ENCODE measurements around the gene CD101.

CD101 gene

GRCh38 chr1:117017062-117017461 is 15.5 kb downstream of the CD101 start:
- no peaks in the 10 kb centered on the region for H3K9me3 ChIP-seq (ENCODE audit: control insufficient read depth, insufficient read depth, low read length)
- no peak overlapping the region for H3K9ac ChIP-seq (ENCODE audit: low read depth, low read length)
- no peak overlapping the region for H3K4me3 ChIP-seq (ENCODE audit: low read depth, low read length)
- no peaks in the 10 kb centered on the region for H3K36me3 ChIP-seq (ENCODE audit: control insufficient read depth, insufficient read depth, low read length)
- peaks cover 6% of the 10 kb centered on the region; the same call in 1 of the 2 replicates for H3K4me1 ChIP-seq (ENCODE audit: control insufficient read depth, insufficient read depth, low read length)
- H3K27me3 ChIP-seq (ENCODE audit: control insufficient read depth, insufficient read depth, low read length), result no peaks in the 10 kb centered on the region
- H3K27ac ChIP-seq (ENCODE audit: low read depth, low read length), result no peak overlapping the region

DNA sequence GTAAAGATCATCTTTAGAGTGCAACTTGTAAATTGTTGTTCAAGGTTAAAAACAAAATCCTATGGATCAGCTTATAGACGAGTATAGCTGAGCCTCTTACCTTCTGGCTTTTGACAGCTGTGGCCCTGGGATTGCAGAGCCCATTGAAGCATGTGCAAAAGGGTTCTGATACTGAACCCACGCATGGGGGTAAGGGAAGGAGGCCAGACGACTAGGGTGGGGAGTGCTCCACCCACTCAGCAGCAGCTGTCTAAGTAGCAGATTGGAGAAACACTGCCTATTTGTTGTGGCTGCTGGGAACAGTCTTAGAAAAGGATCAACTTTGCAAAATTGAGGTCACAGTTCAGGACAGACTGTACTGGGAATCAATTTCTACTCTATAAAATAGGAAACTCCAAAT is 16.1 kb downstream of the CD101 start:
- Histone ChIP-seq H3K9ac (ENCODE audit: low read depth, low read length) (no peak overlapping the region), H3K36me3 (ENCODE audit: control insufficient read depth, insufficient read depth, low read length) (no peaks in the 10 kb centered on the region), H3K27me3 (ENCODE audit: control insufficient read depth, insufficient read depth, low read length) (no peaks in the 10 kb centered on the region), H3K4me3 (ENCODE audit: low read depth, low read length) (no peak overlapping the region), H3K4me1 (ENCODE audit: control insufficient read depth, insufficient read depth, low read length) (peaks cover 6% of the 10 kb centered on the region; the same call in 1 of the 2 replicates), H3K9me3 (ENCODE audit: control insufficient read depth, insufficient read depth, low read length) (no peaks in the 10 kb centered on the region), H3K27ac (ENCODE audit: low read depth, low read length) (no peak overlapping the region)

- Histone ChIP-seq H3K4me1 (ENCODE audit: control insufficient read depth, insufficient read depth, low read length) (peaks cover 1% of the 10 kb centered on the region; the same call in 1 of the 2 replicates), H3K36me3 (ENCODE audit: control insufficient read depth, insufficient read depth, low read length) (no peaks in the 10 kb centered on the region), H3K27me3 (ENCODE audit: control insufficient read depth, insufficient read depth, low read length) (no peaks in the 10 kb centered on the region), H3K27ac (ENCODE audit: low read depth, low read length) (no peak overlapping the region), H3K9me3 (ENCODE audit: control insufficient read depth, insufficient read depth, low read length) (no peaks in the 10 kb centered on the region), H3K4me3 (ENCODE audit: low read depth, low read length) (no peak overlapping the region), H3K9ac (ENCODE audit: low read depth, low read length) (no peak overlapping the region)
Observed at GRCh38 chr1:117020526-117021156, 19.1 kb downstream of the CD101 start.

DNA sequence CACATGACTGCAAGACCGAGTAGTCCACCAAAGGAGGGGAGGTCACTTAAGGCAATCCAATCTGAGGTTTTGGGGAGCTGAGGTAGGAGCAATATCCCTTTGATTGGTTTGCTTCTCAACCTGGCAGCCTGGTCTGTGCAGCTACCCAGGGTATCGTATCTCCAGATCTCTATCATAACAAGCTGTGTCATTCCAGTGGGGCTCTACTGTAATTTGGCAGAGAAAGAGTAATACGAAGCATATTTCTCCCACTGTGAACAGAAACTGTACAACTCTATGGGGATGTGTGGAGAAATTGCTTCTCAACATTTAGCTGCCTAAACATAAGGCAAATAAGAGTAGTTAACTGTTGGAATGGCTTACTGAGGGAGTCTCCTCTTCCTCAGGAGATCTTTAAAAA is 20.6 kb downstream of the CD101 start:
- no peak overlapping the region for H3K9ac ChIP-seq (ENCODE audit: low read depth, low read length)
- H3K27ac ChIP-seq (ENCODE audit: low read depth, low read length), result no peak overlapping the region
- no peaks in the 10 kb centered on the region for H3K9me3 ChIP-seq (ENCODE audit: control insufficient read depth, insufficient read depth, low read length)
- no peaks in the 10 kb centered on the region for H3K36me3 ChIP-seq (ENCODE audit: control insufficient read depth, insufficient read depth, low read length)
- H3K4me1 ChIP-seq (ENCODE audit: control insufficient read depth, insufficient read depth, low read length), result no peaks in the 10 kb centered on the region
- H3K4me3 ChIP-seq (ENCODE audit: low read depth, low read length), result no peak overlapping the region
- no peaks in the 10 kb centered on the region for H3K27me3 ChIP-seq (ENCODE audit: control insufficient read depth, insufficient read depth, low read length)

- Histone ChIP-seq H3K4me3 (ENCODE audit: low read depth, low read length) (no peak overlapping the region), H3K4me1 (ENCODE audit: control insufficient read depth, insufficient read depth, low read length) (no peaks in the 10 kb centered on the region), H3K27ac (ENCODE audit: low read depth, low read length) (no peak overlapping the region), H3K36me3 (ENCODE audit: control insufficient read depth, insufficient read depth, low read length) (no peaks in the 10 kb centered on the region), H3K9ac (ENCODE audit: low read depth, low read length) (no peak overlapping the region), H3K9me3 (ENCODE audit: control insufficient read depth, insufficient read depth, low read length) (no peaks in the 10 kb centered on the region), H3K27me3 (ENCODE audit: control insufficient read depth, insufficient read depth, low read length) (no peaks in the 10 kb centered on the region)
Observed at GRCh38 chr1:117025568-117025967, 24.0 kb downstream of the CD101 start.

DNA sequence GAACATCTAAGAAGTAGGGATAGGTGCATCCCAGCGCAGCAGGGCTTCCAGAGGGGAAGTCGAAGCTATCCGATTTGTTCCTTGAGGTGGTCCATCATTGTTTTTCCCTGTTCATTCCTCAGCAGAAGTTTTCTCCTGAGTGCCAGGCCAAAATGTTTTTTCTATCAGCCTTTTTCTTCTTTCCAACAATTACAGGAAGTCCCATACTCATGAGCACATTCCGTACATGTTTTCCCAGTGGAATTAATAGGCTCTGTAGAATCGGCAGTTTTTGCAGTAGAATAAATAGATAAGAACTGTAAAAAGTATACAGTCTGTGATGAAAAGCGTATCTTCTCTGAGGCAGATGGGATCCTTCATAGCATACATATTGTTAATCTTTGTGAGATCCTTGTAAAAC is 24.8 kb downstream of the CD101 start:
- no peak overlapping the region for H3K27ac ChIP-seq (ENCODE audit: low read depth, low read length)
- H3K4me1 ChIP-seq (ENCODE audit: control insufficient read depth, insufficient read depth, low read length), result no peaks in the 10 kb centered on the region
- H3K4me3 ChIP-seq (ENCODE audit: low read depth, low read length), result no peak overlapping the region
- H3K27me3 ChIP-seq (ENCODE audit: control insufficient read depth, insufficient read depth, low read length), result no peaks in the 10 kb centered on the region
- H3K9ac ChIP-seq (ENCODE audit: low read depth, low read length), result no peak overlapping the region
- H3K36me3 ChIP-seq (ENCODE audit: control insufficient read depth, insufficient read depth, low read length), result no peaks in the 10 kb centered on the region
- H3K9me3 ChIP-seq (ENCODE audit: control insufficient read depth, insufficient read depth, low read length), result no peaks in the 10 kb centered on the region

GRCh38 chr1:117029685-117030084 is 28.1 kb downstream of the CD101 start:
- Histone ChIP-seq H3K27ac (ENCODE audit: low read depth, low read length) (no peak overlapping the region), H3K9ac (ENCODE audit: low read depth, low read length) (no peak overlapping the region), H3K4me3 (ENCODE audit: low read depth, low read length) (no peak overlapping the region), H3K9me3 (ENCODE audit: control insufficient read depth, insufficient read depth, low read length) (no peaks in the 10 kb centered on the region), H3K27me3 (ENCODE audit: control insufficient read depth, insufficient read depth, low read length) (no peaks in the 10 kb centered on the region), H3K4me1 (ENCODE audit: control insufficient read depth, insufficient read depth, low read length) (no peaks in the 10 kb centered on the region), H3K36me3 (ENCODE audit: control insufficient read depth, insufficient read depth, low read length) (no peaks in the 10 kb centered on the region)

- H3K9me3 ChIP-seq (ENCODE audit: control insufficient read depth, insufficient read depth, low read length), result no peaks in the 10 kb centered on the region
- H3K9ac ChIP-seq (ENCODE audit: low read depth, low read length), result no peak overlapping the region
- no peaks in the 10 kb centered on the region for H3K27me3 ChIP-seq (ENCODE audit: control insufficient read depth, insufficient read depth, low read length)
- H3K27ac ChIP-seq (ENCODE audit: low read depth, low read length), result no peak overlapping the region
- H3K36me3 ChIP-seq (ENCODE audit: control insufficient read depth, insufficient read depth, low read length), result no peaks in the 10 kb centered on the region
- H3K4me3 ChIP-seq (ENCODE audit: low read depth, low read length), result no peak overlapping the region
- peaks cover 3% of the 10 kb centered on the region; the same call in 1 of the 2 replicates for H3K4me1 ChIP-seq (ENCODE audit: control insufficient read depth, insufficient read depth, low read length)
Observed at GRCh38 chr1:117030271-117030877, 28.8 kb downstream of the CD101 start.

GRCh38 chr1:117032266-117032665 is 30.7 kb downstream of the CD101 start:
- H3K9me3 ChIP-seq (ENCODE audit: control insufficient read depth, insufficient read depth, low read length), result no peaks in the 10 kb centered on the region
- H3K9ac ChIP-seq (ENCODE audit: low read depth, low read length), result no peak overlapping the region
- no peaks in the 10 kb centered on the region for H3K36me3 ChIP-seq (ENCODE audit: control insufficient read depth, insufficient read depth, low read length)
- no peak overlapping the region for H3K27ac ChIP-seq (ENCODE audit: low read depth, low read length)
- no peak overlapping the region for H3K4me3 ChIP-seq (ENCODE audit: low read depth, low read length)
- H3K4me1 ChIP-seq (ENCODE audit: control insufficient read depth, insufficient read depth, low read length), result peaks cover 6% of the 10 kb centered on the region; the same call in 1 of the 2 replicates
- H3K27me3 ChIP-seq (ENCODE audit: control insufficient read depth, insufficient read depth, low read length), result no peaks in the 10 kb centered on the region

GRCh38 chr1:117032681-117033539 is 31.4 kb downstream of the CD101 start:
- H3K9ac ChIP-seq (ENCODE audit: low read depth, low read length), result no peak overlapping the region
- no peaks in the 10 kb centered on the region for H3K27me3 ChIP-seq (ENCODE audit: control insufficient read depth, insufficient read depth, low read length)
- H3K4me1 ChIP-seq (ENCODE audit: control insufficient read depth, insufficient read depth, low read length), result peaks cover 6% of the 10 kb centered on the region; the same call in 1 of the 2 replicates
- H3K9me3 ChIP-seq (ENCODE audit: control insufficient read depth, insufficient read depth, low read length), result no peaks in the 10 kb centered on the region
- H3K4me3 ChIP-seq (ENCODE audit: low read depth, low read length), result no peak overlapping the region
- H3K36me3 ChIP-seq (ENCODE audit: control insufficient read depth, insufficient read depth, low read length), result no peaks in the 10 kb centered on the region
- no peak overlapping the region for H3K27ac ChIP-seq (ENCODE audit: low read depth, low read length)

DNA sequence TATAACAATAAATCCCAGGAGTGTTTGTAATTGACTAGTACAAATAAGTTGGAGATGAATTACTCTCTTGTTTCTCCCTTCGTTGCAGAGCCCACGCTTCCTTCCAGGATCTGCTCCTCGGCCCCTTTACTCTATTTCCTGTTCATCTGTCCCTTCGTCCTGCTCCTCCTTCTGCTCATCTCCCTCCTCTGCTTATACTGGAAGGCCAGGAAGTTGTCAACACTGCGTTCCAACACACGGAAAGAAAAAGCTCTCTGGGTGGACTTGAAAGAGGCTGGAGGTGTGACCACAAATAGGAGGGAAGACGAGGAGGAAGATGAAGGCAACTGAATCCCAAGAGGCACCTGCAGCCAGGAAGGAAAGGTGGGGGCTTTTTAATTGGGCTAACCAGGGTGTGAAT is 32.2 kb downstream of the CD101 start:
- no peaks in the 10 kb centered on the region for H3K27me3 ChIP-seq (ENCODE audit: control insufficient read depth, insufficient read depth, low read length)
- no peak overlapping the region for H3K4me3 ChIP-seq (ENCODE audit: low read depth, low read length)
- H3K9me3 ChIP-seq (ENCODE audit: control insufficient read depth, insufficient read depth, low read length), result no peaks in the 10 kb centered on the region
- H3K36me3 ChIP-seq (ENCODE audit: control insufficient read depth, insufficient read depth, low read length), result no peaks in the 10 kb centered on the region
- H3K4me1 ChIP-seq (ENCODE audit: control insufficient read depth, insufficient read depth, low read length), result peaks cover 6% of the 10 kb centered on the region; the same call in 1 of the 2 replicates
- no peak overlapping the region for H3K27ac ChIP-seq (ENCODE audit: low read depth, low read length)
- H3K9ac ChIP-seq (ENCODE audit: low read depth, low read length), result no peak overlapping the region

Measured in HUES48 (cell line).